ENCODE results near the gene SLC27A2. TPM values are rescaled to one million over a fixed set of nuclear protein-coding genes. Genes with fewer than 3 reads are reported as not detected.

The SLC27A2 gene
- total RNA-seq, 8 experiments from 2014 or later, result 0.20 to 3.6 (median 1.6) TPM; not detected in 2

GRCh38 chr15:50256188-50257041, 74.4 kb downstream of the SLC27A2 start:
- H3K4me1 ChIP-seq (replicated peaks in 1 of 2), result no peaks in the 10 kb centered on the region
- ATAC-seq (replicated peaks in 6 of 8), result peak in 3 of 8 experiments; percentile 84 to 96 (median 96)
- 14 to 100% (median 56%) methylated on average over 1 to 5 of the region's 5 CpGs; no CpG with 5 or more reads in 1 of the 10 experiments for WGBS, 10 experiments
- no peak overlapping the region for H3K4me3 ChIP-seq
- no peak overlapping the region for H3K27ac ChIP-seq
- in situ Hi-C loops (cut with MboI; ENCODE audit: low pct_unique_long_range_greater_than_20kb in 2 of 9, low sequenced_read_pairs in 9 of 9, unreplicated experiment in 9 of 9), result no loop called here

GRCh38 chr15:50257332-50257731, 75.3 kb downstream of the SLC27A2 start:
- ATAC-seq (replicated peaks in 6 of 8), result no peak
- H3K4me1 ChIP-seq (replicated peaks in 1 of 2), result no peaks in the 10 kb centered on the region
- H3K4me3 ChIP-seq, result no peak overlapping the region
- H3K27ac ChIP-seq, result no peak overlapping the region
- 53 to 100% (median 69%) methylated on average over 1 to 7 of the region's 8 CpGs; no CpG with 5 or more reads in 2 of the 10 experiments for WGBS, 10 experiments
- in situ Hi-C loops (cut with MboI; ENCODE audit: low pct_unique_long_range_greater_than_20kb in 2 of 9, low sequenced_read_pairs in 9 of 9, unreplicated experiment in 9 of 9), result no loop called here

GRCh38 chr15:50257924-50258323, 75.9 kb downstream of the SLC27A2 start:
- in situ Hi-C loops (cut with MboI; ENCODE audit: low pct_unique_long_range_greater_than_20kb in 2 of 9, low sequenced_read_pairs in 9 of 9, unreplicated experiment in 9 of 9), result no loop called here
- Histone ChIP-seq H3K27ac (no peak overlapping the region), H3K4me1 (replicated peaks in 1 of 2) (no peaks in the 10 kb centered on the region), H3K4me3 (no peak overlapping the region)
- 33 to 100% (median 79%) methylated on average over 1 to 3 of the region's 3 CpGs; no CpG with 5 or more reads in 3 of the 10 experiments for WGBS, 10 experiments
- no peak for ATAC-seq (replicated peaks in 6 of 8)

GRCh38 chr15:50259276-50259675, 77.3 kb downstream of the SLC27A2 start:
- Histone ChIP-seq H3K4me3 (no peak overlapping the region), H3K27ac (no peak overlapping the region), H3K4me1 (replicated peaks in 1 of 2) (no peaks in the 10 kb centered on the region)
- in situ Hi-C loops (cut with MboI; ENCODE audit: low pct_unique_long_range_greater_than_20kb in 2 of 9, low sequenced_read_pairs in 9 of 9, unreplicated experiment in 9 of 9), result no loop called here
- no peak for ATAC-seq (replicated peaks in 6 of 8)
- WGBS, 10 experiments, result 38 to 100% (median 77%) methylated on average over 2 to 5 of the region's 5 CpGs; no CpG with 5 or more reads in 5 of the 10 experiments

DNA sequence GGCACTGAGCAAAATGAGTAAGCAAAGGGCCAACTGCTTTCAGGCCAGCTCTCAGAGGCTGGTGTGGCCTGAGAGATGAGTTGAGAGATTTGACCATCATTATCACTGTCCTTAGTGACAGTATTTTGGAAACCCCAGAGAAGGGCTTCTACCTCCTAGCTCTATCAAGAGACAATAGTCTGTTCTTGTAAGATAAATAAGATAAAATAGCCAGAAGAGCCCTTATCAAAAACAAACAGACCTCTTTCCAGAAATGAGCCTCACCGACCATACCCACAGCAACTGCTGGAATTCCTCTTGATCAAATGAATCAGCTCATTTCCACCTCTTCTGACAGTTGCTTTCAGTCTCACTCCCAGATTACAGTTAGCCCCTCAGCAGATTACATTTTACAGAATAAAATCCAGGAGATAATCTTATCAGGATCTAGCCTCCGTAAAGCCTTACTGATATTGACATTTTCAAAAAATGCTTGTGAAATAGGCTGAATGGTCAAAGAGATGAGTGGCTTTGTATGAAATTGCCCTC, 79.0 kb downstream of the SLC27A2 start:
- Histone ChIP-seq H3K4me1 (replicated peaks in 1 of 2) (no peaks in the 10 kb centered on the region), H3K27ac (no peak overlapping the region), H3K4me3 (no peak overlapping the region)
- in situ Hi-C loops (cut with MboI; ENCODE audit: low pct_unique_long_range_greater_than_20kb in 2 of 9, low sequenced_read_pairs in 9 of 9, unreplicated experiment in 9 of 9), result no loop called here
- ATAC-seq (replicated peaks in 6 of 8), result no peak
- 56 to 100% (median 80%) methylated on average over 1 to 2 of the region's 2 CpGs; no CpG with 5 or more reads in 3 of the 10 experiments for WGBS, 10 experiments

DNA sequence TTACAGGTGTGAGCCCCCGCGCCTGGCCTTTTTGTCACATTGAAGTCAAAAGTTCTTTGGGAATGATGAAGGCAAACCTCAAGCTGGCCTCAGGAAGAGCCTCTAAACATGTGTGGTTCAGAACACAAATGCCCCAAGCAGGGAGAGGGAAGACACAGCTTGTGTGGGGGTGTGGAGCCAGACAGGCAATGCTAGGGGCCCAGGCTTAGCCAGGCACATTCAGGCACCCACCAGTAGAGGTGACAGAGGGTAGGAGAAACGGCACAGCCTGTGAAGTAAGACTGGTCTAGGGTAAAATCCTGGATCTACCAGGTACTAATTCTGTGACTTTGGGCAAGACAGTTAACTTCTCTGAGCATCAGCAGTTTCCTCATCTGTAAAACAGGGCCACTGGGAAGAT, 80.0 kb downstream of the SLC27A2 start:
- no peaks in the 10 kb centered on the region for H3K4me1 ChIP-seq (replicated peaks in 1 of 2)
- 40 to 100% (median 85%) methylated on average over 1 to 3 of the region's 3 CpGs; no CpG with 5 or more reads in 6 of the 10 experiments for WGBS, 10 experiments
- H3K4me3 ChIP-seq, result no peak overlapping the region
- H3K27ac ChIP-seq, result no peak overlapping the region
- in situ Hi-C loops (cut with MboI; ENCODE audit: low pct_unique_long_range_greater_than_20kb in 2 of 9, low sequenced_read_pairs in 9 of 9, unreplicated experiment in 9 of 9), result no loop called here
- peak in 1 of 8 experiments; percentile 52 for ATAC-seq (replicated peaks in 6 of 8)

GRCh38 chr15:50262533-50262932, 80.5 kb downstream of the SLC27A2 start:
- no peak for ATAC-seq (replicated peaks in 6 of 8)
- no peak overlapping the region for H3K27ac ChIP-seq
- H3K4me1 ChIP-seq (replicated peaks in 1 of 2), result no peaks in the 10 kb centered on the region
- H3K4me3 ChIP-seq, result no peak overlapping the region
- 80 to 100% (median 94%) methylated on average over 1 to 3 of the region's 4 CpGs; no CpG with 5 or more reads in 6 of the 10 experiments for WGBS, 10 experiments
- in situ Hi-C loops (cut with MboI; ENCODE audit: low pct_unique_long_range_greater_than_20kb in 2 of 9, low sequenced_read_pairs in 9 of 9, unreplicated experiment in 9 of 9), result no loop called here

GRCh38 chr15:50265620-50266019, 83.6 kb downstream of the SLC27A2 start, which contains the start of gene HDC:
TSS of gene HDC (minus strand) at chr15:50265726. CDS start at chr15:50265623, 103 bp downstream.
- in situ Hi-C loops (cut with MboI; ENCODE audit: low pct_unique_long_range_greater_than_20kb in 2 of 9, low sequenced_read_pairs in 9 of 9, unreplicated experiment in 9 of 9), result no loop called here
- no peak within 1 kb of the TSS for H3K4me3 ChIP-seq
- WGBS, 10 experiments, result 0 to 80% (median 49%) methylated on average over 1 to 6 of the region's 9 CpGs; no CpG with 5 or more reads in 4 of the 10 experiments
- H3K4me1 ChIP-seq (replicated peaks in 1 of 2), result no peaks in the 10 kb centered on the region
- no peak for ATAC-seq (replicated peaks in 6 of 8)
- no peak within 1 kb of the TSS for H3K27ac ChIP-seq

GRCh38 chr15:50267577-50267976, 85.6 kb downstream of the SLC27A2 start:
- Histone ChIP-seq H3K27ac (no peak overlapping the region), H3K4me1 (replicated peaks in 1 of 2) (no peaks in the 10 kb centered on the region), H3K4me3 (no peak overlapping the region)
- in situ Hi-C loops (cut with MboI; ENCODE audit: low pct_unique_long_range_greater_than_20kb in 2 of 9, low sequenced_read_pairs in 9 of 9, unreplicated experiment in 9 of 9), result no loop called here
- no peak for ATAC-seq (replicated peaks in 6 of 8)
- 21 to 81% (median 50%) methylated on average over 1 to 2 of the region's 2 CpGs for WGBS, 10 experiments

GRCh38 chr15:50275091-50275490, 93.1 kb downstream of the SLC27A2 start:
- H3K4me3 ChIP-seq, result no peak overlapping the region
- in situ Hi-C loops (cut with MboI; ENCODE audit: low pct_unique_long_range_greater_than_20kb in 2 of 9, low sequenced_read_pairs in 9 of 9, unreplicated experiment in 9 of 9), result no loop called here
- no peak overlapping the region for H3K27ac ChIP-seq
- H3K4me1 ChIP-seq (replicated peaks in 1 of 2), result no peaks in the 10 kb centered on the region
- no peak for ATAC-seq (replicated peaks in 6 of 8)
- 25 to 80% (median 44%) methylated on average over 1 to 2 of the region's 2 CpGs; no CpG with 5 or more reads in 3 of the 10 experiments for WGBS, 10 experiments

DNA sequence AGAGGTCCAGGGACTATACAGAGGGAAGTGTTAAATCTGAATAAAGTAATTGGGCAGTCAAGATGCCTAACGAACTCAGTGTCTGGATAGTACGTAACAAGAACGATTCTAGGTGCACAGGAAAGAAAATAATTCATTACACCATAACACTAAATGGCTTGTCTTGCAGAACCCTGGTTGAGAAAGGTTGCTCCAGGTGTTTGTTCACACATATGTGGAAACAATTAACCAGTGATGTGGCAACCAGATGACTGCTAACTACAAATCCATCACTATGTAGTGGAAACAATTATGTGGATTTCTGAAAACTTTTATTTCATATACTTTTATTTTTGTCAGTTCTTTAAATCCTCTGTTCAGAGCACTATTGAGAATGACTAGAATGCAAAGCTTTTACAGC, 93.9 kb downstream of the SLC27A2 start:
- Histone ChIP-seq H3K4me3 (no peak overlapping the region), H3K27ac (no peak overlapping the region), H3K4me1 (replicated peaks in 1 of 2) (no peaks in the 10 kb centered on the region)
- 20 to 100% (median 83%) methylated on average over 1 to 3 of the region's 3 CpGs; no CpG with 5 or more reads in 2 of the 10 experiments for WGBS, 10 experiments
- ATAC-seq (replicated peaks in 6 of 8), result no peak
- in situ Hi-C loops (cut with MboI; ENCODE audit: low pct_unique_long_range_greater_than_20kb in 2 of 9, low sequenced_read_pairs in 9 of 9, unreplicated experiment in 9 of 9), result no loop called here

DNA sequence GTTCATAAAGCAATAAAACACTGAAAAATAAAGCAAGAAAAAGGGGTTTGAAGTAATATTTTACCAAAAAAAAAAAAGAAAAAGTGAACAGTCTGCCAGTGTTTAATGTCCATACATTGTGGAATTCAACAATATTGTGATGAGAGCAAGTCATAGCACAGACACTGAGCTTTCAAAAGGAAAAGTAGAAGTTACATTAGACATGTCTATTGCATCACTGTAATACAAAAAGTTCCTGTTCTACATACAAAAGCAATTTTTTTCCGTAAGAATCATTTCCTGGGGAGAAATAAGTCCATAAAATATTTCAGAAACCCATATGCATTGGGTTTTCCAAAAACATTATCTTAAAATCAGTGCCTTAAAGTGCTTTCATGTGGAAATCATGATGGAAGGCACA, 95.4 kb downstream of the SLC27A2 start:
- no peak overlapping the region for H3K27ac ChIP-seq
- H3K4me1 ChIP-seq (replicated peaks in 1 of 2), result no peaks in the 10 kb centered on the region
- ATAC-seq (replicated peaks in 6 of 8), result no peak
- H3K4me3 ChIP-seq, result no peak overlapping the region
- 71 to 100% (median 100%) methylated on average over 1 of the region's 1 CpG; no CpG with 5 or more reads in 1 of the 10 experiments for WGBS, 10 experiments
- in situ Hi-C loops (cut with MboI; ENCODE audit: low pct_unique_long_range_greater_than_20kb in 2 of 9, low sequenced_read_pairs in 9 of 9, unreplicated experiment in 9 of 9), result no loop called here

DNA sequence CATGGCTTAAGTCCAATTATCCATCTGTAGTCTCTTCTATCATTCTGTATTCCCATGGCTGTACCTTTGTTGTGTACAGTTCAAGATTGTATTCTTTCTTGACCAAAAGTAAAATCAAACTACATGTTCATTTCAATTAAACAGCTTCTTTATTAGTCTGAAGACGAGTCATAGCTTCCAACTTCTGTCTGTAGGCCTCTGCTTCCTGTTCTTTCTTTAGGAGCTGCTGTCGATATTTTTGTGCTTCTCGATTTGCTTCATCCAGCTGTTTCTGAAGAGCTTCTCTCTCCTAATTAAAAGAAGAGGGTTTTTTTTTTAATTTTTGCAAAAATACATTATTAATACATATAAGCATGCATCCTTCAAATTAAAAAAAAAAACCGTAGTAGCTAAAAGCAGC, 96.5 kb downstream of the SLC27A2 start:
- WGBS, 10 experiments, result 50 to 98% (median 89%) methylated on average over 1 to 4 of the region's 4 CpGs
- in situ Hi-C loops (cut with MboI; ENCODE audit: low pct_unique_long_range_greater_than_20kb in 2 of 9, low sequenced_read_pairs in 9 of 9, unreplicated experiment in 9 of 9), result no loop called here
- no peak for ATAC-seq (replicated peaks in 6 of 8)
- H3K4me1 ChIP-seq (replicated peaks in 1 of 2), result no peaks in the 10 kb centered on the region
- no peak overlapping the region for H3K4me3 ChIP-seq
- no peak overlapping the region for H3K27ac ChIP-seq
